HL-60 (cell line): ENCODE data around the gene KCNQ1OT1.

Experiments
- DNase-seq, 2 experiments: peaks; one replicate each; pipeline ENCODE4 v3.0.0-alpha.2; 2010 to 2020; ENCODE audit warnings: low read depth in 1 of 2, low spot score in 1 of 2
- H3K27ac ChIP-seq: fragments of 250-450 bp; sonication (Bioruptor Pico); replicated peaks from 2 replicates; pipeline ENCODE4 v1.5.1; 2020; ENCODE audit warnings: mild to moderate bottlenecking, moderate library complexity
- H3K27me3 ChIP-seq: fragments of 250-450 bp; sonication (Bioruptor Pico); 2 replicates; pipeline ENCODE4 v1.5.1; 2021; ENCODE audit warnings: mild to moderate bottlenecking, moderate library complexity; ENCODE audit not compliant: insufficient read depth, poor library complexity, severe bottlenecking
- H3K4me3 ChIP-seq: replicated peaks from 2 replicates; pipeline ENCODE4 v1.5.1; 2011; ENCODE audit warnings: mild to moderate bottlenecking, control low read depth, low read length; ENCODE audit not compliant: insufficient read depth
- GABPA ChIP-seq: IDR thresholded peaks from 2 replicates; pipeline ENCODE4 v1.6.1; 2012; ENCODE audit warnings: low read depth
- POLR2AphosphoS5 ChIP-seq: IDR thresholded peaks from 2 replicates; pipeline ENCODE4 v1.6.1; 2012; ENCODE audit warnings: low read depth
- SPI1 ChIP-seq: IDR thresholded peaks from 2 replicates; pipeline ENCODE4 v1.6.1; 2012; ENCODE audit warnings: low read depth, mild to moderate bottlenecking, borderline replicate concordance
- TF ChIP-seq, protein P1 (sequence below): IDR thresholded peaks from 2 replicates; pipeline ENCODE4 v1.6.1; 2012; ENCODE audit warnings: low read depth; ENCODE audit not compliant: insufficient replicate concordance
- TF ChIP-seq, protein P2 (sequence below): IDR thresholded peaks from one replicate; pipeline ENCODE4 v1.5.1; 2011; ENCODE audit warnings: low read length, control low read depth, inconsistent platforms; ENCODE audit not compliant: insufficient read depth

Gene KCNQ1OT1

GRCh38 chr11:2747248-2748027 is 47.6 kb upstream of the KCNQ1OT1 start:
- DNase-seq, result no peak
- Histone ChIP-seq H3K27ac (no peak overlapping the region), H3K4me3 (no peak overlapping the region), H3K27me3 (no peaks in the 10 kb centered on the region)
- TF ChIP-seq, protein P1, sequence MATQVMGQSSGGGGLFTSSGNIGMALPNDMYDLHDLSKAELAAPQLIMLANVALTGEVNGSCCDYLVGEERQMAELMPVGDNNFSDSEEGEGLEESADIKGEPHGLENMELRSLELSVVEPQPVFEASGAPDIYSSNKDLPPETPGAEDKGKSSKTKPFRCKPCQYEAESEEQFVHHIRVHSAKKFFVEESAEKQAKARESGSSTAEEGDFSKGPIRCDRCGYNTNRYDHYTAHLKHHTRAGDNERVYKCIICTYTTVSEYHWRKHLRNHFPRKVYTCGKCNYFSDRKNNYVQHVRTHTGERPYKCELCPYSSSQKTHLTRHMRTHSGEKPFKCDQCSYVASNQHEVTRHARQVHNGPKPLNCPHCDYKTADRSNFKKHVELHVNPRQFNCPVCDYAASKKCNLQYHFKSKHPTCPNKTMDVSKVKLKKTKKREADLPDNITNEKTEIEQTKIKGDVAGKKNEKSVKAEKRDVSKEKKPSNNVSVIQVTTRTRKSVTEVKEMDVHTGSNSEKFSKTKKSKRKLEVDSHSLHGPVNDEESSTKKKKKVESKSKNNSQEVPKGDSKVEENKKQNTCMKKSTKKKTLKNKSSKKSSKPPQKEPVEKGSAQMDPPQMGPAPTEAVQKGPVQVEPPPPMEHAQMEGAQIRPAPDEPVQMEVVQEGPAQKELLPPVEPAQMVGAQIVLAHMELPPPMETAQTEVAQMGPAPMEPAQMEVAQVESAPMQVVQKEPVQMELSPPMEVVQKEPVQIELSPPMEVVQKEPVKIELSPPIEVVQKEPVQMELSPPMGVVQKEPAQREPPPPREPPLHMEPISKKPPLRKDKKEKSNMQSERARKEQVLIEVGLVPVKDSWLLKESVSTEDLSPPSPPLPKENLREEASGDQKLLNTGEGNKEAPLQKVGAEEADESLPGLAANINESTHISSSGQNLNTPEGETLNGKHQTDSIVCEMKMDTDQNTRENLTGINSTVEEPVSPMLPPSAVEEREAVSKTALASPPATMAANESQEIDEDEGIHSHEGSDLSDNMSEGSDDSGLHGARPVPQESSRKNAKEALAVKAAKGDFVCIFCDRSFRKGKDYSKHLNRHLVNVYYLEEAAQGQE, result no peak
- TF ChIP-seq POLR2AphosphoS5 (no peak), GABPA (no peak), SPI1 (no peak)

- H3K27me3 ChIP-seq, result no peaks in the 10 kb centered on the region
- H3K4me3 ChIP-seq, result no peak overlapping the region
- DNase-seq, result no peak
- no peak overlapping the region for H3K27ac ChIP-seq
- TF ChIP-seq GABPA (no peak), POLR2AphosphoS5 (no peak), SPI1 (no peak)
- TF ChIP-seq, protein P2, sequence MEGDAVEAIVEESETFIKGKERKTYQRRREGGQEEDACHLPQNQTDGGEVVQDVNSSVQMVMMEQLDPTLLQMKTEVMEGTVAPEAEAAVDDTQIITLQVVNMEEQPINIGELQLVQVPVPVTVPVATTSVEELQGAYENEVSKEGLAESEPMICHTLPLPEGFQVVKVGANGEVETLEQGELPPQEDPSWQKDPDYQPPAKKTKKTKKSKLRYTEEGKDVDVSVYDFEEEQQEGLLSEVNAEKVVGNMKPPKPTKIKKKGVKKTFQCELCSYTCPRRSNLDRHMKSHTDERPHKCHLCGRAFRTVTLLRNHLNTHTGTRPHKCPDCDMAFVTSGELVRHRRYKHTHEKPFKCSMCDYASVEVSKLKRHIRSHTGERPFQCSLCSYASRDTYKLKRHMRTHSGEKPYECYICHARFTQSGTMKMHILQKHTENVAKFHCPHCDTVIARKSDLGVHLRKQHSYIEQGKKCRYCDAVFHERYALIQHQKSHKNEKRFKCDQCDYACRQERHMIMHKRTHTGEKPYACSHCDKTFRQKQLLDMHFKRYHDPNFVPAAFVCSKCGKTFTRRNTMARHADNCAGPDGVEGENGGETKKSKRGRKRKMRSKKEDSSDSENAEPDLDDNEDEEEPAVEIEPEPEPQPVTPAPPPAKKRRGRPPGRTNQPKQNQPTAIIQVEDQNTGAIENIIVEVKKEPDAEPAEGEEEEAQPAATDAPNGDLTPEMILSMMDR, result no peak
- TF ChIP-seq, protein P1, result no peak
Observed at GRCh38 chr11:2746401-2747247, 46.8 kb upstream of the KCNQ1OT1 start.

DNA sequence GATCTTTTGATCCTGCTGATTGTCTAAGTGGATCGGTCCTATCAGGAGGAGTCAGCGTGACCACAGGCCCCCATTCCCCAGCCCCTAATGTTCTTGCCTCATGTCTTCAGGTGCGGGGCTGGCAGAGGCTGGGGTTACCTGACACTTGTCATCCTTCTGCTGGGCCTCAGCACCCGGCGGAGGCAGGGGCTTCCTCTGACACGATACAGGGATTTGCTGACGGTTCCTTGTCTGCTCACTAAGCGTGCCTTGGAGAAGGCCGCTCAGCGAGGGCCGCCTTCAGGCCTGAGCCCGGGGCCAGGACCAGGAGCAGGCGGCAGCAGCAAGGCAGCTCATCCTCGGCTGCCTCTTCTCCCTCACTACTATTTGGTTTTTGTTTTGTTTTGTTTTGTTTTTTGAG is 45.7 kb upstream of the KCNQ1OT1 start:
- no peak for TF ChIP-seq GABPA
- TF ChIP-seq, protein P2, result no peak
- TF ChIP-seq, protein P1, result no peak
- no peak for TF ChIP-seq SPI1
- DNase-seq, result no peak
- H3K4me3 ChIP-seq, result no peak overlapping the region
- H3K27ac ChIP-seq, result no peak overlapping the region
- no peaks in the 10 kb centered on the region for H3K27me3 ChIP-seq
